ENCODE measurements around the gene PDE5A. TPM values are rescaled to one million over a fixed set of nuclear protein-coding genes. Genes with fewer than 3 reads are reported as not detected.

The PDE5A gene
- polyA plus RNA-seq, 2 of the 4 experiments (the other 2 are of a cell fraction) = 0.27 to 1.0 TPM

DNA sequence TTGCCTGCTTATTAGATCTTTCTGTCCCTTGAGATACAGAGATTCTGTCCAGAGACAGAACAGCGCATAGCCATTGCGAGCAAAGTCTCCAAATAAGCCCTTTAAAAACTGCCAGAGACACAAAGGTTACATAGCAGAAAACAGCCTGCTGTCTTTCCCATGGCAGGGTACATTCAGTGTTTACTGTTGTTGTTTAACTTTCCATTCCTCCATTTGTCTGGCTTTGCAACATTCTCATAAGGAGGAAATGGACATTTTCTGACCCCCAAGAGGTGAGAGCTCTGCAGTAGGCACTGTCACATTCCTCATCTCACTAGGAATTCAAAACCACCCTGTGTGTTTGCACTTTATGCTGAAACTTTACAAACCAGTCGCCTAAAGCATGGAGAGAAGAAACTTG lies 48.3 kb downstream of the PDE5A start:
- 79% methylated on average over 3 of the region's 3 CpGs for WGBS (ENCODE audit: missing lambda C conversion rate)
- Histone ChIP-seq H3K4me1 (no peaks in the 10 kb centered on the region), H3K9me3 (no peaks in the 10 kb centered on the region), H3K4me2 (no peak overlapping the region), H3K4me3 (no peak overlapping the region), H3K27ac (no peak overlapping the region)
- no peak for TF ChIP-seq MAFK (IDR thresholded peaks at IDR 0.05; ENCODE audit: partially characterized antibody)
- TF ChIP-seq, protein P1, sequence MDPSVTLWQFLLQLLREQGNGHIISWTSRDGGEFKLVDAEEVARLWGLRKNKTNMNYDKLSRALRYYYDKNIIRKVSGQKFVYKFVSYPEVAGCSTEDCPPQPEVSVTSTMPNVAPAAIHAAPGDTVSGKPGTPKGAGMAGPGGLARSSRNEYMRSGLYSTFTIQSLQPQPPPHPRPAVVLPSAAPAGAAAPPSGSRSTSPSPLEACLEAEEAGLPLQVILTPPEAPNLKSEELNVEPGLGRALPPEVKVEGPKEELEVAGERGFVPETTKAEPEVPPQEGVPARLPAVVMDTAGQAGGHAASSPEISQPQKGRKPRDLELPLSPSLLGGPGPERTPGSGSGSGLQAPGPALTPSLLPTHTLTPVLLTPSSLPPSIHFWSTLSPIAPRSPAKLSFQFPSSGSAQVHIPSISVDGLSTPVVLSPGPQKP (IDR thresholded peaks at IDR 0.05; ENCODE audit: low read depth, low read length) = no peak
- no peak for TF ChIP-seq GATA3 (IDR thresholded peaks at IDR 0.05; ENCODE audit: borderline replicate concordance)
- no peak for TF ChIP-seq FOXS1 (CRISPR knock-in tag; IDR thresholded peaks at IDR 0.05)
- no peak for TF ChIP-seq JUN (IDR thresholded peaks at IDR 0.05)
- TF ChIP-seq SREBF2 (IDR thresholded peaks at IDR 0.05) = no peak
- FAIRE-seq (no peak), ATAC-seq (no peak), DNase-seq (ENCODE audit: low read depth in 1 of 2, low spot score in 1 of 2) (no peak)
- CTCF ChIA-PET = no interaction called here
- POLR2A ChIA-PET = no interaction called here

DNA sequence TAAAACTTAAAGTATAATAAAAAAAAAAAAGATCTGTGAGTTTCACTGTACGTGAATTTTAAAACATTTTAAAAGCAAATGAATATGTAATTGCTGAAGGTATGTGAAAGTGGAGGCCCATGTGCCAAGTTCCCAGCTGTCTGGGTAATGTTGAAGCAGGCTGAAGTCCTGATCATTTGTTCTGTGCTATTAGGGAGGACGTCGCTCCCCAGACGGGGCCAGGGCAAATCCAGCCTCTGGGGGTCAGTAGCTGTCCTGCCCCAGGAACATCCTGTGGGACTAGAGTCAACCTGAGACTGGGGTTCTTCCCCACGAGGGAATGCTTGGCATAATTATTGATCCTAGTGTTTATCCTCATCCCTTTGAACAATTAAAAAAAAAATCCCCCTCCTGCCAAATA lies 48.8 kb downstream of the PDE5A start:
- POLR2A ChIA-PET = no interaction called here
- no peaks in the 10 kb centered on the region for H3K9me3 ChIP-seq
- 63% methylated on average over 5 of the region's 5 CpGs for WGBS (ENCODE audit: missing lambda C conversion rate)
- H3K4me2 ChIP-seq = no peak overlapping the region
- DNase-seq (ENCODE audit: low read depth in 1 of 2, low spot score in 1 of 2) = no peak
- CTCF ChIA-PET = no interaction called here
- no peak for TF ChIP-seq KDM5A (IDR thresholded peaks at IDR 0.05)
- TF ChIP-seq POLR2A (IDR thresholded peaks at IDR 0.05; ENCODE audit: low read length) = no peak
- no peak for FAIRE-seq
- H3K4me1 ChIP-seq = no peaks in the 10 kb centered on the region
- ATAC-seq = no peak
- H3K4me3 ChIP-seq = no peak overlapping the region
- no peak overlapping the region for H3K27ac ChIP-seq

DNA sequence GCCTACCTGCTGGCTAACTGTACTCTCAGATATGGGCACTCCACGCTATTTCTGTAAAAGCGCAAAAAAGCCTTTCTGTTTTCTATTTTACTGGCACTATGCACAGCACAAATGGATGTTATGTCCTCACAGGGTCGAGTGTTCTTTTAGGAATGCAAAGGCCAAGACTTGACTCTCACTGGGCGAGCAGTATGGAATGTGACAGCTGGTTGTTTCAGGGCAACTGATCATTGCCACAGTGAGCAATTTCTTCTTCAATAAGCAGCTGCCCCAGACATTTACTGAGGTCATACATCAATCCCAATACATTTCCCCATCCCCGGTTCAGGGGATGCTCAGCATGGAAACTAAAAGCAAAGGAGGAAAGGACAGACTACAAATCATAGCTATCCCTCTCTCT lies 58.2 kb downstream of the PDE5A start:
- DNase-seq (ENCODE audit: low read depth in 1 of 2, low spot score in 1 of 2) (no peak), ATAC-seq (no peak), FAIRE-seq (no peak)
- Histone ChIP-seq H3K4me1 (no peaks in the 10 kb centered on the region), H3K4me2 (no peak overlapping the region), H3K27ac (no peak overlapping the region), H3K4me3 (no peak overlapping the region), H3K9me3 (no peaks in the 10 kb centered on the region)
- CTCF ChIA-PET = interaction anchor here (1.3 kb wide), 1 partner anchor 57 kb away, joined by 3 read pairs; no protein-coding TSS in a partner anchor
- 49% methylated on average over 5 of the region's 5 CpGs for WGBS (ENCODE audit: missing lambda C conversion rate)
- TF ChIP-seq HEYL (CRISPR knock-in tag; IDR thresholded peaks at IDR 0.05) (no peak), TFCP2L1 (CRISPR knock-in tag; IDR thresholded peaks at IDR 0.05) (no peak), NPAS2 (CRISPR knock-in tag; IDR thresholded peaks at IDR 0.05; ENCODE audit: borderline replicate concordance) (no peak), EP300 (IDR thresholded peaks at IDR 0.05) (no peak), GATA3 (IDR thresholded peaks at IDR 0.05; ENCODE audit: borderline replicate concordance) (no peak), CEBPB (IDR thresholded peaks at IDR 0.05) (no peak), RAD21 (conservative IDR thresholded peaks at IDR 0.05 in 1 of 2, IDR thresholded peaks at IDR 0.05 in 1 of 2) (no peak), HDAC2 (IDR thresholded peaks at IDR 0.05) (no peak), HOXA7 (CRISPR knock-in tag; IDR thresholded peaks at IDR 0.05) (no peak), SREBF2 (IDR thresholded peaks at IDR 0.05) (no peak), TP53 (CRISPR knock-in tag; IDR thresholded peaks at IDR 0.05) (no peak), EHF (CRISPR knock-in tag; IDR thresholded peaks at IDR 0.05) (no peak)
- TF ChIP-seq, protein P2, sequence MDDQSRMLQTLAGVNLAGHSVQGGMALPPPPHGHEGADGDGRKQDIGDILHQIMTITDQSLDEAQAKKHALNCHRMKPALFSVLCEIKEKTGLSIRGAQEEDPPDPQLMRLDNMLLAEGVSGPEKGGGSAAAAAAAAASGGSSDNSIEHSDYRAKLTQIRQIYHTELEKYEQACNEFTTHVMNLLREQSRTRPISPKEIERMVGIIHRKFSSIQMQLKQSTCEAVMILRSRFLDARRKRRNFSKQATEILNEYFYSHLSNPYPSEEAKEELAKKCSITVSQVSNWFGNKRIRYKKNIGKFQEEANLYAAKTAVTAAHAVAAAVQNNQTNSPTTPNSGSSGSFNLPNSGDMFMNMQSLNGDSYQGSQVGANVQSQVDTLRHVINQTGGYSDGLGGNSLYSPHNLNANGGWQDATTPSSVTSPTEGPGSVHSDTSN (IDR thresholded peaks at IDR 0.05) = no peak
- TF ChIP-seq, protein P3, sequence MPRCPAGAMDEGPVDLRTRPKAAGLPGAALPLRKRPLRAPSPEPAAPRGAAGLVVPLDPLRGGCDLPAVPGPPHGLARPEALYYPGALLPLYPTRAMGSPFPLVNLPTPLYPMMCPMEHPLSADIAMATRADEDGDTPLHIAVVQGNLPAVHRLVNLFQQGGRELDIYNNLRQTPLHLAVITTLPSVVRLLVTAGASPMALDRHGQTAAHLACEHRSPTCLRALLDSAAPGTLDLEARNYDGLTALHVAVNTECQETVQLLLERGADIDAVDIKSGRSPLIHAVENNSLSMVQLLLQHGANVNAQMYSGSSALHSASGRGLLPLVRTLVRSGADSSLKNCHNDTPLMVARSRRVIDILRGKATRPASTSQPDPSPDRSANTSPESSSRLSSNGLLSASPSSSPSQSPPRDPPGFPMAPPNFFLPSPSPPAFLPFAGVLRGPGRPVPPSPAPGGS (IDR thresholded peaks at IDR 0.05) = no peak
- TF ChIP-seq, protein P4, sequence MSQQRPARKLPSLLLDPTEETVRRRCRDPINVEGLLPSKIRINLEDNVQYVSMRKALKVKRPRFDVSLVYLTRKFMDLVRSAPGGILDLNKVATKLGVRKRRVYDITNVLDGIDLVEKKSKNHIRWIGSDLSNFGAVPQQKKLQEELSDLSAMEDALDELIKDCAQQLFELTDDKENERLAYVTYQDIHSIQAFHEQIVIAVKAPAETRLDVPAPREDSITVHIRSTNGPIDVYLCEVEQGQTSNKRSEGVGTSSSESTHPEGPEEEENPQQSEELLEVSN (IDR thresholded peaks at IDR 0.05; ENCODE audit: borderline replicate concordance, low read depth) = no peak
- TF ChIP-seq, protein P5, sequence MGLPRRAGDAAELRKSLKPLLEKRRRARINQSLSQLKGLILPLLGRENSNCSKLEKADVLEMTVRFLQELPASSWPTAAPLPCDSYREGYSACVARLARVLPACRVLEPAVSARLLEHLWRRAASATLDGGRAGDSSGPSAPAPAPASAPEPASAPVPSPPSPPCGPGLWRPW (IDR thresholded peaks at IDR 0.05) = no peak
- TF ChIP-seq, protein P6, sequence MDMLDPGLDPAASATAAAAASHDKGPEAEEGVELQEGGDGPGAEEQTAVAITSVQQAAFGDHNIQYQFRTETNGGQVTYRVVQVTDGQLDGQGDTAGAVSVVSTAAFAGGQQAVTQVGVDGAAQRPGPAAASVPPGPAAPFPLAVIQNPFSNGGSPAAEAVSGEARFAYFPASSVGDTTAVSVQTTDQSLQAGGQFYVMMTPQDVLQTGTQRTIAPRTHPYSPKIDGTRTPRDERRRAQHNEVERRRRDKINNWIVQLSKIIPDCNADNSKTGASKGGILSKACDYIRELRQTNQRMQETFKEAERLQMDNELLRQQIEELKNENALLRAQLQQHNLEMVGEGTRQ (IDR thresholded peaks at IDR 0.05) = no peak
- POLR2A ChIA-PET = no interaction called here

Measured in A549 (cell line).